GM19025 (cell line): ENCODE measurements around the gene MST1R.
A peak's percentile ranks its signal among the peaks of the same experiment; 100 is the strongest.
"Not testable (repeated sequence)": the region's sequence is repeated elsewhere in the genome, so short reads cannot be mapped to it uniquely, and the experiment has no call there.

Source experiments
- ATAC-seq: cut with Tn5 transposase; IDR thresholded peaks from one replicate; pipeline ENCODE4 v1.9.1; 2021; ENCODE audit warnings: mild to moderate bottlenecking, low read depth, moderate library complexity; ENCODE audit not compliant: unreplicated experiment

The MST1R gene

GRCh38 chr3:49903451-49904424, at the start of gene MST1R:
TSS of gene MST1R (minus strand) at chr3:49903873. CDS start at chr3:49903609, 264 bp downstream.
- peak; percentile 62 for ATAC-seq

GRCh38 chr3:49952924-49953323, 49.3 kb upstream of the MST1R start:
- no peak for ATAC-seq

- ATAC-seq: no peak
These were observed 39.0 kb upstream of the MST1R start for GRCh38 chr3:49942651-49943050.

GRCh38 chr3:49940667-49941249, 37.1 kb upstream of the MST1R start:
- no peak for ATAC-seq

GRCh38 chr3:49939858-49940666, 36.4 kb upstream of the MST1R start, which contains the start of gene RBM6:
TSS of gene RBM6 (plus strand) at chr3:49940150. CDS start at chr3:49962642, 22,492 bp downstream.
- peak; percentile 90 for ATAC-seq

- ATAC-seq: no peak
These were observed 33.4 kb upstream of the MST1R start for GRCh38 chr3:49937090-49937489.

- ATAC-seq: not testable (repeated sequence)
These were observed 28.6 kb upstream of the MST1R start for GRCh38 chr3:49932281-49932680.

GRCh38 chr3:49930922-49931321, 27.2 kb upstream of the MST1R start:
- no peak for ATAC-seq

GRCh38 chr3:49930168-49930690, 26.6 kb upstream of the MST1R start:
- no peak for ATAC-seq

- ATAC-seq: peak; percentile 88
These were observed 25.9 kb upstream of the MST1R start, which contains the start of gene MON1A for GRCh38 chr3:49929291-49930167. TSS of gene MON1A (minus strand) at chr3:49929811. CDS start at chr3:49913346, 16,465 bp downstream.

GRCh38 chr3:49928481-49929017, 24.9 kb upstream of the MST1R start:
- ATAC-seq: no peak

- no peak for ATAC-seq
These were observed 24.1 kb upstream of the MST1R start for GRCh38 chr3:49927798-49928197.

- no peak for ATAC-seq
These were observed 22.6 kb upstream of the MST1R start for GRCh38 chr3:49926117-49926728.

- no peak for ATAC-seq
These were observed 21.8 kb upstream of the MST1R start for GRCh38 chr3:49925485-49925884.

GRCh38 chr3:49924683-49925082, 21.0 kb upstream of the MST1R start:
- ATAC-seq: no peak

- ATAC-seq: not testable (repeated sequence)
These were observed 14.3 kb upstream of the MST1R start for GRCh38 chr3:49917806-49918590.

- no peak for ATAC-seq
These were observed 13.0 kb upstream of the MST1R start for GRCh38 chr3:49916686-49917085.

GRCh38 chr3:49914906-49915305, 11.2 kb upstream of the MST1R start:
- ATAC-seq: no peak
